GM21526 (cell line): ENCODE data around the gene DMRTB1.

Experiments
- ATAC-seq: cut with Tn5 transposase; IDR thresholded peaks from one replicate; pipeline ENCODE4 v1.9.1; 2021; ENCODE audit warnings: moderate library complexity; ENCODE audit not compliant: unreplicated experiment, low FRiP score

Gene DMRTB1

GRCh38 chr1:53462769-53463501, 3.7 kb downstream of the DMRTB1 start:
- ATAC-seq: no peak

- ATAC-seq: no peak
Measured at GRCh38 chr1:53463961-53464899, 5.0 kb downstream of the DMRTB1 start.

- no peak for ATAC-seq
Measured at GRCh38 chr1:53465023-53465957, 6.1 kb downstream of the DMRTB1 start.

- ATAC-seq: no peak
Measured at GRCh38 chr1:53467391-53467790, 8.2 kb downstream of the DMRTB1 start.

GRCh38 chr1:53468374-53468773, 9.2 kb downstream of the DMRTB1 start:
- no peak for ATAC-seq

GRCh38 chr1:53469373-53469772, 10.2 kb downstream of the DMRTB1 start:
- no peak for ATAC-seq

- no peak for ATAC-seq
Measured at GRCh38 chr1:53470155-53470554, 11.0 kb downstream of the DMRTB1 start.

- ATAC-seq: no peak
Measured at GRCh38 chr1:53470584-53470983, 11.4 kb downstream of the DMRTB1 start.

- ATAC-seq: no peak
Measured at GRCh38 chr1:53471000-53471399, 11.8 kb downstream of the DMRTB1 start.

GRCh38 chr1:53473463-53473862, 14.3 kb downstream of the DMRTB1 start:
- ATAC-seq: no peak

- no peak for ATAC-seq
Measured at GRCh38 chr1:53475664-53476063, 16.5 kb downstream of the DMRTB1 start.

- ATAC-seq: no peak
Measured at GRCh38 chr1:53476579-53476978, 17.4 kb downstream of the DMRTB1 start.

- no peak for ATAC-seq
Measured at GRCh38 chr1:53477651-53478501, 18.7 kb downstream of the DMRTB1 start.

- no peak for ATAC-seq
Measured at GRCh38 chr1:53478502-53478818, 19.3 kb downstream of the DMRTB1 start.

GRCh38 chr1:53480678-53481077, 21.5 kb downstream of the DMRTB1 start:
- ATAC-seq: no peak

GRCh38 chr1:53481456-53481855, 22.3 kb downstream of the DMRTB1 start:
- no peak for ATAC-seq

GRCh38 chr1:53482441-53483153, 23.4 kb downstream of the DMRTB1 start:
- no peak for ATAC-seq

GRCh38 chr1:53483170-53483569, 24.0 kb downstream of the DMRTB1 start:
- no peak for ATAC-seq

- no peak for ATAC-seq
Measured at GRCh38 chr1:53483656-53484055, 24.5 kb downstream of the DMRTB1 start.
